Cerebellar cortex (tissue), 1 donor: ENCODE data around the gene DGKI.

Source experiments
- DNase-seq: peaks from one replicate; pipeline ENCODE4 v3.0.0-alpha.2; 2015; ENCODE audit warnings: low spot score

The DGKI gene

GRCh38 chr7:137538361-137538762 lies 308.4 kb downstream of the DGKI start:
- DNase-seq = no peak

- no peak for DNase-seq
Observed at GRCh38 chr7:137535579-137535978, 311.2 kb downstream of the DGKI start.

DNA sequence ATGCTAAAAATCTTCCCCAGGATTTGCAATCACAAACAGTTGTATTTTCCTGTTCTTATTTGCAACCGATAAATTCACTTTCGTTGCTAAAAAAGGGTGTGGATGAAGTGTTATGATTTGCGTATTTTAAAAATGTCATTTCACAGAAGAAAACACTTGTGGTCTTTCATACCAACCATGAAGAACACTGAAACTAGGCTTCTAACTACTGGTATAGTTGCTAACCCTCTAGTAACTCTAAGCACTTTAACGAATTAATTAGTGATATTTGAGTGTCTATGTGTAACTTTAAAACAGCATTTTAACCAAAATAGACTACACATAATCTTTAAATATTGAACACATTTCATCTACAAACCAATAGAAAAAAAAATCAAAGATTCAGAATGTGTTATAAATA lies 315.1 kb downstream of the DGKI start:
- no peak for DNase-seq

GRCh38 chr7:137527634-137528033 lies 319.1 kb downstream of the DGKI start:
- no peak for DNase-seq

DNA sequence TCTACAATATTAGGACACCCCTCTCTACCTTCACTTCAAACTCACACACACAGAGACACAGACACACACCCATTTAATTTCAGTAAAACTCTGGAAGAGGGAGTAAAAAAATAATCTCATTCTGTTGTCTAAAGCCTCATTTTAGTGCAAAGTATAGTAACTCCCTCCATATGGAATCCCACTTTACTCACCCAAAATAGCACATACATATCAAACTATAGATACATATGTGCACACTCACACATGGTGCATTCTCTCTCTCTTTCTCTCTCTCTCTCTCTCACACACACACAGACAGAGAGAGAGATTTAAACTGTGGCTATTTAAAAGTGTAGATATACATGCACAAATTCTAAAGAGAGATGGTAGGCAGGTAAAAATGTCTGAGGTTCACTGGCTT lies 323.6 kb downstream of the DGKI start:
- DNase-seq = no peak

GRCh38 chr7:137521451-137521850 lies 325.3 kb downstream of the DGKI start:
- no peak for DNase-seq

DNA sequence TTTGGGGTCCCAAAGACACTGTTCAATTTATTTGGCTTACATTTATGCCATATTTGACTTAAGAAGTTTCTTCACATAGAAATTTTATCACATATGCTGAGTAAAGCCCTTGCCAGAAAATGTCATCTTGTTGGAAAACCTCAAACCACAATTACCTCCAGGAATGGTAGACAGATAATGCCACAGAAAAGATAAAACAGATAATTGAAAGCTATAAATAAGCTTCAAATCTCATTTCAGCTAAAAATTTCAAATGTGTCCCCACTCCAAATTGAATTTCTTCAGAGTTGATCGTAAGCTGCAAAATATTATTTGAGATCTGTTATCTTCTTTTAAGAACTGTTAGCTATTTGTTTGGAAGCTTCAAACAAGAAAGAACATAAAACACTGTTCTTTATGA lies 326.8 kb downstream of the DGKI start:
- no peak for DNase-seq

GRCh38 chr7:137519181-137519691 lies 327.5 kb downstream of the DGKI start:
- no peak for DNase-seq

DNA sequence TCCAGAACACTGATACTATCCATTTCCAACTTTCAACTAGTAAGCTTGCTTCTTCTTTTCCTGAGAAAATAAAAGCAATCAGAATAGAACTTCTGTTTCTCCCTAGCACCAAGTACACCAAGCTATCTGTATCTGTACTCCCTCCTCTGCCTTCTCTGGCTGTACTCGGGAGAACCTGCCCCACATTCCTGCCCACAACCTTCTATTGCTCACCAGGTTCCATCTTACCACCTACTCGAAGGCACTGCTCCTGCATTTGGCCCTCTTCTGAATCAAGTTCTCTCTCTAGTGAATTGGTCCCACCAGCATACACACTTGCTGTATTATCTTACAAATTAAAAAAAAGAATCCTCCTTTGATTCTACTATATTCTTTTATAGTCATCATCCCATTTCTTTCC lies 333.7 kb downstream of the DGKI start:
- no peak for DNase-seq

DNA sequence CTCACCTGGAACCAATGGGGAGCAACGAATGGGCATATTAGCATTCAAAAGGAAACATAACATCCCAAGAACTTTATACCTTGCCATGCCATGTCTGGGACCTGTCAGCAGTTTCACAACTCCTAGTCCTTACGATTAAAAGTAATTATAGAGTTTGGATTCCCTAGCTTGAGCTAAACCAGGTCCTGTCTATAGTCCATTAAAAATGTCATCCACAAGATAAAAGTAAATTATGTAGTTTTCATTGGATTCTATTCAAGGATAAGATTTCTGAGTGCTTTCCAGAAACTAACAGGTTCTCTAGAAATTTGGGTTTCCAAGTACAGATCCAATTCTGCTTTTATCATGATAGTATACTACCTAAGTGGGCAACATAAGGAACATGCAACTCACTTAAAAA lies 339.7 kb downstream of the DGKI start:
- no peak for DNase-seq

- no peak for DNase-seq
Observed at GRCh38 chr7:137506031-137506430, 340.7 kb downstream of the DGKI start.

- DNase-seq = no peak
Observed at GRCh38 chr7:137501562-137501961, 345.2 kb downstream of the DGKI start.

DNA sequence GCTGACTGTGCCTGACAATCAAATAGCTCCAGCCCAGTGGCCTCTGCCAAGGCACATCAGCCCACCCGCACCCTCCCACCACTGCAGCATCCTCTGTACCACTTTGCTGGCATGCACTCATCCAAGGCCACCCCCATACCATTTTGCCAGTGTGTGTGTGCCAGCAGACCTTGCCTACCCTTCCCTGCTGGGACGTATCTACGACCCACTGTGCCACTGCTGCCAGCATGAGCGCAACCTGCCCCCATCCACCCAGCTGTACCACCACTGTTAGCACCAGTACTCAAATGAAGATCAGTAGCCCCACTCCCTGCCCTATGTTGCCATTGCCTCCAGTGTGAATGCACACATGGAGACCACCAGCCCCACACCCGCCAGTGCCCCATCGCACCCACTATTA lies 353.9 kb downstream of the DGKI start:
- DNase-seq = no peak

- no peak for DNase-seq
Observed at GRCh38 chr7:137489880-137490279, 356.9 kb downstream of the DGKI start.

DNA sequence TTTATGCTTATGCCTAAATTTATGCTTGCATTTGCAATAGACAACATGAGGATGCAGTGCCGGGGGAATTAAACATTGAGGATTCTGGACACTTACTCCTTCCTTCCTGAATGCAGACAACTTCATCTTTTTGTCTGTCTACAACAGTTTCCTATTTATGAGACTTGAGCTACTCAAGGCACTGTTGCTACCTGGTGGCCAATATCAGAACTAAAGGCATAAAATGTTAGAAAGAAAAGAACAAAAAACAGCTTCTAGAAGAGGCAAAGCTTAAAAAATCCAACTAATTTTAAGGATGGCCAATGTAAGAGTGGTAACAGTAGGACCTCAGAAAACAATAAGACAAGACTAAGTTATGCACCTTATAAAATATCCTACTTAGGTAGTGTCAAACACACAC lies 358.7 kb downstream of the DGKI start:
- DNase-seq = no peak

- no peak for DNase-seq
Observed at GRCh38 chr7:137485818-137486217, 361.0 kb downstream of the DGKI start.

DNA sequence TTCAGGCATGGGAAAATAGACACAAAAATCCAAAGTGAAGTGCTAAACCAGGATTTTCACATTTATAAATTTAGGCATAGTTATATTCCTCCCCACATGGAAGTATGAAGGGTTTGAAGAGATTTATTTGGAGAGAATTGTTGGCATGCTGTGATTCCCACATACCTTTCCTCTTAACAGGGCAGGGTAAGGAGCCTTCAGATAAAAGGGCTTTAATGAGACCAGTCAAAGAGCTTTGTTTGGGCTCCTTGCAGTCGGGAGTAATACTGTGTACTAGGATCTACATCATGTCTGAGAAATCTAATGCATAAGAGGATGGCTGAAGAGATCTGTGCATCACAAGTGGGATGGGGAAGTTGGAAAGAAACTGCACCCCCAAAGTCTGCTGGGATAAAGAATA lies 362.4 kb downstream of the DGKI start:
- no peak for DNase-seq

DNA sequence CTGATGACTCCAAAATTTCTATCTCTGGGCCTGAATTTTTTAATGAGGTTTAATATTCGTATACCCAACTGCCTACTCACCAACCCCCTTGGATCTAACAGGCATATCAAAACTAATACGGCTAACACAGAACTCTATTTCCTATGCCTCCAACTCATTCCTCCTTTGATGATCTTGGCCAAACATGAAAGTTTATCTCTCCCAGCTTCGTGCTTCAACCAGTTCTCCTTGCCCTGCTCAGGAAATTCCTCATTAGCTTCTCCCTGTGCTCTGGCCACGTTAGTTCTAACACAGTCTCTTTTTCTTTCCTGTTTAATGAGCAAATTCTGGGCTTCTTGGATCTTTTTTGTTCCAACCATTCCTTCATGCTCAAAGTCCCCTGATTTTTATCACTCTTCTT lies 364.3 kb downstream of the DGKI start:
- DNase-seq = no peak

DNA sequence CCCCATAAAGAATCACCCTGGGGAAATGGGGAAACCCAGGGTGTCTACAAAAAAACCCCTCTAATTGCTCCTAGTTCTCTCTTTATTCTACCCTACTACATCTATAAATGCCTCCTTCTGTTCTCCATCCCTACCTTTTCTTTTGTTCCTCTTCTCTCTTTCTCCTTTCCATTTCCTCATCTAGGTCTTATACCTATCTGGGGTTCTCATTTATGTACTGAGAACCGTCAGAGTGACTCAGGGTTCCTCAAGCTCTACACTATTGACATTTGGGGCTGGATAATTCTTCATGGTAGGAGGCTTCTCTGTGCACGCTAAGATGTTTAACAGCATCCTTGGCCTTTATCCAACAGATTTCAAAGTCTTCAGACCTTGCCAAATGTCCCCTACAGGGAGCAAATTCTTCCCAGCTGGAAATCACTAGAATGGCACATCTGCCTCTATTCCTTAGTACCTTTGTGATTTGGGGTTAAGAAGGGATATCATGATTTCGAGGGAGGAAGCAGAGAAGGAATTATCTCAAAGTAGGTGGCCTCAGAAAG lies 365.9 kb downstream of the DGKI start:
- DNase-seq = no peak

- DNase-seq = no peak
Observed at GRCh38 chr7:137480401-137480800, 366.4 kb downstream of the DGKI start.

DNA sequence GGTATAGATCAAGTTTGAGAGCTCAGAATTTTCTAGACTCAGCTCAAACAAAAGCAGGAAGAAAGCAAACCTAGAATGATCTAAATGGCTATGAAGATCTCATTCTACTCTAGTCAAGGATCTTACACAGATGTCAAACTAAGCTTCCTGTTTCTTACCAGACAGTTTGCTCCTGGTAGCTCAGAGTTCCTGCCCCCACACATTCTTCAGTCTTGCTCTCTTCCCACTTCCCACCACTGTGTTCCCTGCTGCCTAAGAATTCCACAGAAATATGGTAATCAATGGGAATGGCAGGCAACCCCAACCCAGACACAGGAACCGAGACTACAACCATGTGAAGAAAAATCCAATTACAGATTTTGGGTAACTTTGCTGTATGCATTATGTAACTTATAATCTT lies 369.8 kb downstream of the DGKI start:
- no peak for DNase-seq

DNA sequence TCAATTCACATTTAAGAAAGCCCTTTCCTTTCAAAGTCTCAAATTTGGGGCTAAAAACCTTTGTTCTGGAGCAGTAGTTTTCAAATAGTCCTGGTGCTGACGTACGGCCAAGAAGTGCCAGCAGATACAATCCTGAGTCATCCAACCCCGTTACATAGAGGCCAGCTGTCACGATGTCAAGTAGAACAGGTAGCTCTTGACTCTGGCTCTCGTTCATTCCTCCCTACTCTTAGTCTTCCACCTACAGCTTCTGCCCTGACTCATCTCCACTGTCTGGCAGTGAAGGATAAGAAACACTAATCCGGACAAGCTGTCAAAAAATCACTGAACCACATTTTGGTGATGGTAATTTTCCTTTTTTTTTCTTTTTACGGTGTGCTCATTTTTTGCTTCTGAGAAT lies 370.8 kb downstream of the DGKI start:
- peak; percentile 71 for DNase-seq

- no peak for DNase-seq
Observed at GRCh38 chr7:137474540-137475026, 372.2 kb downstream of the DGKI start.

DNA sequence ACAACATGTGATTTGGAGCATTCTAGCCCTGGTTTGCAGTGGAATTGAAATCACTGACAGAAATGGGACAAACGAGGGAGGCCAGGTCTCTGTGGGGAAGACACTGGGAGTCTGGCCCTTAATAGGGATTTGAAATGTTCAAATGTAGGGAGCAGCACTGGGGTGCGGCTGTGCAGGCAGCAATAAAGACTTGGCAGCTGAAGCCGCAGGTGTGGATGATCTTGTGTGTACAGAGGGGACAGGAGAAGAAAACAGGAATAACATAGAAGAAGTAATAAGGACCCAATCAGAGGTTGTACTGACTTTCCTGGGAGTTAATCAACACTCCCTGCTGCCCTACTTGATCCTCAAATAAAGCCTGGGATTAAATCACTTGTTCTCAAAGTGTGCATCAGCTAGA lies 375.6 kb downstream of the DGKI start:
- no peak for DNase-seq

- no peak for DNase-seq
Observed at GRCh38 chr7:137469858-137470257, 376.9 kb downstream of the DGKI start.
